Mucosa of descending colon (tissue), 3 donors: Measurements from ENCODE around the gene SEC16A. TPM values are rescaled to one million over a fixed set of nuclear protein-coding genes. Genes with fewer than 3 reads are reported as not detected.

Experiments used
- ATAC-seq: fragments of 200-7000 bp; cut with Tn5 transposase; one replicate; pipeline ENCODE4 v1.9.1; 2020; ENCODE audit warnings: mild to moderate bottlenecking, moderate library complexity
- DNase-seq, 3 donors: peaks; one replicate each; pipeline ENCODE4 v3.0.0-alpha.2; 2020
- H3K36me3 ChIP-seq: fragments of 200-600 bp; one replicate; pipeline ENCODE4 v1.8.0; 2021; ENCODE audit warnings: low read depth, mild to moderate bottlenecking
- H3K4me1 ChIP-seq: fragments of 200-600 bp; one replicate; pipeline ENCODE4 v1.8.0; 2021; ENCODE audit warnings: low read depth, mild to moderate bottlenecking
- H3K4me3 ChIP-seq: fragments of 200-600 bp; one replicate; pipeline ENCODE4 v1.8.0; 2021; ENCODE audit warnings: mild to moderate bottlenecking
- H3K9me3 ChIP-seq: fragments of 200-600 bp; one replicate; pipeline ENCODE4 v1.8.0; 2021; ENCODE audit warnings: mild to moderate bottlenecking
- CTCF ChIP-seq: fragments of 200-600 bp; IDR thresholded peaks from one replicate; pipeline ENCODE4 v1.8.0; 2022; ENCODE audit warnings: antibody characterized with exemption, mild to moderate bottlenecking
- intact Hi-C, 2 donors: fragments of 100-400 bp; cut with DNase I in 1 of 2; cut with micrococcal nuclease in 1 of 2; formaldehyde crosslinking; loops; one replicate each; pipeline versions ENCODE4 v1.11.0 to v1.11.1; 2022; cut with DNase I, micrococcal nuclease
- total RNA-seq, 3 donors: library from RNA; stranded (reverse); fragmentation: NEBNext Ultra II Directional in 2 of 3; extraction: Animal tissue kit (Norgen Biotek cat#: 25700) in 2 of 3; gene quantifications; one replicate each; pipeline versions ENCODE4 v1.2.1 to v1.2.4, GENCODE V29; 2021 to 2023
- donor health status: DM: no; HTN: no; CAD: no; lungs with moderate emphysema.
- donor health status: DM: no; HTN: no; CAD: no.
- donor health status: DM: no; HTN: yes; CAD: no.

SEC16A gene
- total RNA-seq, 3 donors from 2014 or later, result 60.0 to 69.5 (median 69.3) TPM

GRCh38 chr9:136474021-136474640 is 8.7 kb downstream of the SEC16A start:
- no peaks in the 10 kb centered on the region for H3K9me3 ChIP-seq
- DNase-seq (no peak), ATAC-seq (no peak)
- TF ChIP-seq CTCF, result no peak
- no peak overlapping the region for H3K4me3 ChIP-seq
- H3K4me1 ChIP-seq, result no peaks in the 10 kb centered on the region
- intact Hi-C loops, result no loop called here
- no peaks in the 10 kb centered on the region for H3K36me3 ChIP-seq

- Histone ChIP-seq H3K4me1 (no peaks in the 10 kb centered on the region), H3K36me3 (no peaks in the 10 kb centered on the region)
- TF ChIP-seq CTCF, result no peak
These were observed 9.5 kb downstream of the SEC16A start for GRCh38 chr9:136473354-136473721.

GRCh38 chr9:136472640-136473353 is 10.0 kb downstream of the SEC16A start:
- H3K4me1 ChIP-seq, result no peaks in the 10 kb centered on the region
- H3K4me3 ChIP-seq, result no peak overlapping the region
- ATAC-seq, result no peak
- no peaks in the 10 kb centered on the region for H3K9me3 ChIP-seq
- intact Hi-C loops, result no loop called here
- DNase-seq, result no peak
- no peak for TF ChIP-seq CTCF
- H3K36me3 ChIP-seq, result no peaks in the 10 kb centered on the region

More at GRCh38 chr9:136473354-136473721, 9.5 kb downstream of the SEC16A start:
- intact Hi-C loops, result no loop called here
- ATAC-seq, result no peak
- H3K9me3 ChIP-seq, result no peaks in the 10 kb centered on the region
- no peak for DNase-seq
- no peak overlapping the region for H3K4me3 ChIP-seq

- no peak for TF ChIP-seq CTCF
- Histone ChIP-seq H3K36me3 (no peaks in the 10 kb centered on the region), H3K9me3 (no peaks in the 10 kb centered on the region), H3K4me1 (no peaks in the 10 kb centered on the region), H3K4me3 (no peak overlapping the region)
- intact Hi-C loops, result no loop called here
- ATAC-seq (no peak), DNase-seq (no peak)
These were observed 10.9 kb downstream of the SEC16A start for GRCh38 chr9:136471802-136472487.

GRCh38 chr9:136470792-136471469 is 11.9 kb downstream of the SEC16A start:
- TF ChIP-seq CTCF, result no peak
- peaks cover 3% of the 10 kb centered on the region for H3K36me3 ChIP-seq

More at GRCh38 chr9:136470792-136471469, 11.9 kb downstream of the SEC16A start:
- H3K4me1 ChIP-seq, result no peaks in the 10 kb centered on the region
- H3K9me3 ChIP-seq, result no peaks in the 10 kb centered on the region
- intact Hi-C loops, result no loop called here
- DNase-seq, result no peak
- H3K4me3 ChIP-seq, result no peak overlapping the region
- no peak for ATAC-seq
